Small intestine (tissue), 7 donors: Measurements from ENCODE around the gene AFG1L. TPM values are rescaled to one million over a fixed set of nuclear protein-coding genes. Genes with fewer than 3 reads are reported as not detected.

Experiments used
- DNase-seq, 2 donors: peaks; one replicate each; pipeline versions ENCODE4 v3.0.0 to v3.0.0-alpha.2; 2013
- FAIRE-seq: peaks from 2 replicates; lab custom pipeline; 2012; peaks lifted over from hg19 to GRCh38; lab: Jason Lieb, UNC
- H3K27ac ChIP-seq, 3 donors: one replicate each; pipeline ENCODE4 v1.5.1; 2013; ENCODE audit warnings: low read length in 2 of 3, mild to moderate bottlenecking in 2 of 3, control low read depth in 1 of 3, inconsistent platforms in 1 of 3, low read depth in 1 of 3, moderate library complexity in 1 of 3
- H3K27me3 ChIP-seq, 3 donors: one replicate each; pipeline ENCODE4 v1.6.1; 2013; ENCODE audit warnings: low read length in 3 of 3, inconsistent platforms in 1 of 3; ENCODE audit not compliant: control insufficient read depth in 3 of 3, insufficient read depth in 3 of 3
- H3K36me3 ChIP-seq, 3 donors: one replicate each; pipeline ENCODE4 v1.6.1; 2013; ENCODE audit warnings: low read length in 3 of 3, inconsistent platforms in 1 of 3, low read depth in 1 of 3, mild to moderate bottlenecking in 1 of 3, moderate library complexity in 1 of 3; ENCODE audit not compliant: control insufficient read depth in 3 of 3, insufficient read depth in 2 of 3
- H3K4me1 ChIP-seq, 3 donors: one replicate each; pipeline ENCODE4 v1.6.1; 2013; ENCODE audit warnings: low read length in 2 of 3, inconsistent platforms in 1 of 3, low read depth in 1 of 3, mild to moderate bottlenecking in 1 of 3, moderate library complexity in 1 of 3; ENCODE audit not compliant: control insufficient read depth in 3 of 3, insufficient read depth in 2 of 3
- H3K4me3 ChIP-seq, 3 donors: one replicate each; pipeline ENCODE4 v1.5.1; 2013; ENCODE audit warnings: low read length in 3 of 3, control low read depth in 1 of 3, inconsistent platforms in 1 of 3, low read depth in 1 of 3, mild to moderate bottlenecking in 1 of 3, moderate library complexity in 1 of 3
- H3K9me3 ChIP-seq, 2 donors: one replicate each; pipeline ENCODE4 v1.6.1; 2013; ENCODE audit warnings: low read depth in 1 of 2, low read length in 1 of 2; ENCODE audit not compliant: control insufficient read depth in 2 of 2, insufficient read depth in 1 of 2
- WGBS, 3 donors: extraction: QIAGEN DNeasy Blood & Tissue Kit; methylation state at CpG; one replicate each; pipeline ENCODE4 v1.1.7; 2013; 5-methylcytosine and 5-hydroxymethylcytosine counted together
- polyA plus RNA-seq, 4 donors: library from polyadenylated mRNA; stranded (reverse) in 3 of 4; unstranded in 1 of 4; fragments of 200-250 nt in 3 of 4; fragments of 120-200 nt in 1 of 4; gene quantifications; one replicate each; pipeline versions ENCODE4 v1.2.1 to v1.2.3, GENCODE V29; 2013
- donor health status: healthy with polysubstance abuse.
- donor health status: control.
- donor health status: control.
- donor health status: Bipolar disorder and iron deficiency.
- donor health status: healthy.

The AFG1L gene
- polyA plus RNA-seq, 4 donors, result 2.2 to 10.8 (median 3.5) TPM

DNA sequence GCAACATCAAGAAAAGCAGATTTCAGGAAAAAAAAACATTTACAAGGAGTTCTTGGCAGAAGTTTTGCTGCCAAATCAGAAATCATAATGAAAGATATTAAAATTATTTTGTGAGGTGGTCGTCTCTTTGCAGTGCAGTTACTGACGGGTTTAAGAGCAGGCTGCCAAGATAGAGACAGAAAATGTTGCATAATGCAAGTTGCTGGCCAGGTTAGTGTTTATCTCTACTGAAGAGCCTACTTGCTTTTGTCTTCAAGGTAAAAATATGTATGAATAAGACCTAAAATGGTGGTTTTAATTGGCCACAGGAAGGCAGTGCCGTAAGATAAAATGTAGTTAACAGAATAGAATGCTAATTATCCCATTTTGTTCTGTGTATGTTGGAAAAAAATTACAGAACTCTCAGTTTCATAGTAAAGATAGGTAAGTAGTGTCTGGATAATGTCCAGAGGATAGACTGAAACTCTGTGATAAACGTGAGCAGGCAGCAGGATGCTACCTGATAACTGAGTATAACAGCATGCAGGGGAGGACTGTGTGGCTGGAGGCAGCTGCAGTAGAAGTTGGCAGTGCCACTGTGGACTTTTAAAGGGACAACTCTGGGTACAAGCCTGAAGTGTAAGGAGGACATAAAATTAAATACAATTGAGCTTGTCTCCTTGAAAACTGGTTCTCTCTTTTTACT, 279.7 kb downstream of the AFG1L start:
- Histone ChIP-seq H3K4me1 (peaks cover 2 to 38% (median 5%) of the 10 kb centered on the region in 3 donors), H3K36me3 (peaks cover 0 to 27% (median 10%) of the 10 kb centered on the region in 3 donors), H3K27ac (no peak overlapping the region), H3K4me3 (no peak overlapping the region), H3K27me3 (no peaks in the 10 kb centered on the region), H3K9me3 (no peaks in the 10 kb centered on the region)
- DNase-seq (no peak), FAIRE-seq (no peak)
- WGBS, 3 donors, result 47 to 57% (median 56%) methylated on average over 4 of the region's 4 CpGs

Other genes starting within 250 kb of the AFG1L start
- gene OSTM1, start 220.3 kb upstream of the AFG1L start, polyA plus RNA-seq, result 10 to 100 TPM in 1 of 4 donors, 1 to 10 TPM in 3; 5.7 to 14.6 (median 7.4) TPM
- gene NR2E1, start 129.0 kb upstream of the AFG1L start, polyA plus RNA-seq, result under 1 TPM in 1 of 4 donors, not detected in 3; 0.04 TPM
- gene SNX3, start 34.0 kb upstream of the AFG1L start, polyA plus RNA-seq, result 100 to 1,000 TPM; 140 to 331 (median 209) TPM